GM18951 (cell line): ENCODE results near the gene RNH1.

ENCODE experiments used
- POLR2A ChIP-seq: IDR thresholded peaks from 4 replicates; pipeline ENCODE4 v1.6.1; 2011; ENCODE audit warnings: mild to moderate bottlenecking; ENCODE audit not compliant: insufficient read length, insufficient read depth; ENCODE audit errors: extremely low read depth
- in situ Hi-C: fragments of 300-500 bp; cut with MboI; formaldehyde crosslinking; loops from one replicate; pipeline ENCODE4 v1.12.0; 2022; ENCODE audit warnings: low sequenced_read_pairs, mixed read lengths, inconsistent platforms; ENCODE audit not compliant: unreplicated experiment

The RNH1 gene

DNA sequence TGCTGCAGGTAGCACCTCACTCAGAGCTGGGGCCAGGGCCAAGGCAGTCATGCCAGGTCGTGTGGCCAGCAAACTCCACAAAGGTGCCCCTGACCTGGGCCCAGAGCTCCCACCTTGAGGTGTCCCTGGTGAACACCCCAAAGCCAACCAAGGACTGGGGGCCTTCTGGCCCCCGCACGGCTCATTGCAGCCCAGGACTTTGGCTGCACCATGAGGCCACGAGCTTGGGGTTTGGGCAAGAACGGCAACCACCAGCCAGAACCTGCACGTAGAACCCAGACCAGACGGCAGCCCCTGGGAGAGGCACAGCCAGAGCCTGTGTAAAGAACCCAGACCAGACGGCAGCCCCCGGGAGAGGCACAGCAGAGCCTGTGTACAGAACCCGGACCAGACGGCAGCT is 38.1 kb upstream of the RNH1 start:
- no peak for TF ChIP-seq POLR2A
- in situ Hi-C loops, result no loop called here

DNA sequence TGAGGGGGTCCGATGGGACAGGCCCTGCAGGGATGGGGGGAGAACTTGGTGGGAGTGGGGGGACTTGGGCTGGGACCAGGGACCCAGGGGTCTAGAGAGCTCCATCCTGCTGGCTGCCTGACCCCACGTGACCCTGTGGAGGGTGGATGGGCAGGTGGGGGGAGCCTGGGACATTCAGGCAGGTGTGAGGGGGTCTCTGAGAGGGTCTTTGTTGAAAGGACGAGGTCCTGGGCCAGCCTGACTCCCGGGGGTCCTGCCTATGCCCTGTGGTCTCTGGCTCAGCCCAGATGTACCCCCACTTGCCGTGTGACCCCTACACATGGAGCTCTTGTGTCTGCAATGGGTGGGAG is 37.8 kb upstream of the RNH1 start:
- no peak for TF ChIP-seq POLR2A
- in situ Hi-C loops, result no loop called here

DNA sequence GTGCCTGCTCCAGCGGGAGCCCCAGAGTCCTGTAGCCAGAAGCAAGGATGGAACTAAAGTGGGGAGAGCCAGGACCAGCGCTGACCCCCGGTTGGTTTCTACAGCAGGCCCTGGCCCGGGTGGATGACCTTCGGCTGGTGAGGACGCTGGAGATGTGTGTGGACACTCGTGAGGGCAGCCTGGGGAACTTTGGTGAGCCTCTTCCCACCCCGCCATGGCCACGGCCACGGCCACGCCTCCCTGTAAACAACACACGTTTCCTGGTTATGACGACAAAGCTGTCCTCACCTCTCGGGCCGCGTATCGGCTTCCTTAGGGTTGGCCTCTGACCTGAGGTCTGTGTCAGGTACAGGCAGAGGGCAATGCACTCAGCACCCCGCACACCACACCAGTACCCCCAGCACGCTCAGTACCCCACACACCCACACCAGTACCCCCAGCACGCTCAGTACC is 34.4 kb upstream of the RNH1 start:
- TF ChIP-seq POLR2A, result no peak
- in situ Hi-C loops, result no loop called here

DNA sequence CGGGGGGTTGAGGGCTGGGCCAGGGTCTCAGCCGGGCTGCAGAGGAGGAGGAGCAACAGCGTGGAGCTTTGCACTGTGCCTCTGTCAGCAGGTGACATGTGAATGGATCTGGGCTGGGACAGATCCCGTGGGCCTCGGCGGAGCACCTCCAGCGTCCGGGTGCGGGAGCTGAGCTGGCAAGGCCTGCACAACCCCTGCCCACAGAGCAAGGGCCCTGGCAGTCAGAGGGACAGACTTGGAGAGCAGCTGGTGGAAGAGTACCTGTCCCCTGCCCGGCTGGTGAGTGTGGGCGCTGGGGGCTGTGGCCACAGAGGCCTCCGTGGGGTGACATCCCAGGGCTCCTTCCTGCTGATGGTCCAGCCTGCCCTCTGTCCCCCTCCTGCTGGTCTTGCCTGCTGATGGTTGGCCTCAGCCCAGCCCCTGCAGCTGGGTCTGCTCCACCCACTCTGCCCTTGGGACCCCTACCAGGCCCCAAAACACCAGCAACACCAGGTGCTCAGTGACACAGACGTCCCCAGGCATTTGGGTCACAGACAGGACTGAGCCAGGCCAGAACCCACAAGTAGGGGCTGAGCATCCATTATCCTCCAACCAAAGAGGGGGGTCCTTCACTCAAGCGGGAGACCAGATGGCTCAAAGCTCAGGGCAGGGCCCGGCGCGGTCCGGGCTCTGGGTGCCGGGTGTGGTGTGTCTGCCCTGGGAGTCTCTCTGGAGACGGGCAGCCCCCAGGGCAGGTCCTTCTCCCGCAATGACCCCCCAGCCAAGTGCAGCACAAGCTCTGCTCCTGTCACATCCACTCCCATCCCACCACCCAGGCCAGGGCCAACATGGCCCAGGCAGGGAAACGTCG is 33.8 kb upstream of the RNH1 start:
- in situ Hi-C loops, result no loop called here
- no peak for TF ChIP-seq POLR2A

DNA sequence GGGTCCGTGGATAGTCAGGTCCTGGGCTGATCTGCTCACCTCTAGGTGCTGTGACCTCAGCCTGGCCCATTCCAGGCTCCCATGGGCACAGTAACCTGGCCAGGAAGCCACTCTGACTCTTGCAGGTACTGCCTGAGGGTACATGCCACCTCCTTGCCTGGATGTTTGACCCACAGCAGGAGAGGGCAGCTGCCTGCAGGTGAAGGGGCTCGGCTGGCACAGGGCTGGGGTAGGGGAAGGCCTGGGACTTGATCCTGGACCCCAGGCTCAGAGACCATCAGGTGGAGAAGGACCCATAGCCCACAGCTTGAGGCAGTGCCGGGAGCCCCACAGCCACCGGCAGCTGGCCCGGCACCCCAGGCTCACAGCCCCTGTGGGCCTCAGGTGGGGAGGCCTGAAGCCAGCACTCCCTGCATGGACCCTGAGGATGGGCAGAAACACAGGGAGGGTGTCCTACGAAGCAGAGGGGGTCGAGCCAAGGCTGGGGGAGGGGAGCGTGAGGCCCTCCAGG is 33.0 kb upstream of the RNH1 start:
- TF ChIP-seq POLR2A, result no peak
- in situ Hi-C loops, result no loop called here

DNA sequence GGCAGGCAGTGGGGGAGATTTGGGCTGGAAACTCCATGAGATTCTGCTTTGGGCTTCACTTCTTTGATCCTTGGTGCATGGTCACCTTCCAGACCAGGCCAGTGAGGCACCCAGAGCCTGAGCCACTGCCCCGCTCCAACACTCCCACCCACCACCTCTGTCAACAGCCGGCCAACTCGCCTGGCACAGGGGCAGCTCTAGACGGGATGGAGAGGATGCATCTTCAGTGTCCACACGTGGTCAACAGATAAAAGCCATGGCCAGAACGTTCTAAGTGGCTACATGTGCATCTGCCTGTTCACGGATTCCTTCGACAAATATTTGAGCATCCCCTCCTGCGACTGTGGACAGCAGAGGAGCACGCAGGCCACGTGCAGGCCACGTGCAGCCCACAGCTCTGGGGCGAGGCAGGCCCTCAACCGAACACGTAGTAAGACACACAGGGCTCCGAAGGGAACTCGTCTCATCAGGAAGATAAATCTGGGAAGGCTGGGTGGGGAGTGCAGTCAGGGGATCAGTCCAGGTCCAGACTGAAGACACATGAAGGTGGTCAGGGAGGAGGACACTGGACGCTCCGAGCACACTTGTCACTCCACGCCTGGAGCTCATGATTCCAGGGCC is 31.5 kb upstream of the RNH1 start:
- in situ Hi-C loops, result no loop called here

DNA sequence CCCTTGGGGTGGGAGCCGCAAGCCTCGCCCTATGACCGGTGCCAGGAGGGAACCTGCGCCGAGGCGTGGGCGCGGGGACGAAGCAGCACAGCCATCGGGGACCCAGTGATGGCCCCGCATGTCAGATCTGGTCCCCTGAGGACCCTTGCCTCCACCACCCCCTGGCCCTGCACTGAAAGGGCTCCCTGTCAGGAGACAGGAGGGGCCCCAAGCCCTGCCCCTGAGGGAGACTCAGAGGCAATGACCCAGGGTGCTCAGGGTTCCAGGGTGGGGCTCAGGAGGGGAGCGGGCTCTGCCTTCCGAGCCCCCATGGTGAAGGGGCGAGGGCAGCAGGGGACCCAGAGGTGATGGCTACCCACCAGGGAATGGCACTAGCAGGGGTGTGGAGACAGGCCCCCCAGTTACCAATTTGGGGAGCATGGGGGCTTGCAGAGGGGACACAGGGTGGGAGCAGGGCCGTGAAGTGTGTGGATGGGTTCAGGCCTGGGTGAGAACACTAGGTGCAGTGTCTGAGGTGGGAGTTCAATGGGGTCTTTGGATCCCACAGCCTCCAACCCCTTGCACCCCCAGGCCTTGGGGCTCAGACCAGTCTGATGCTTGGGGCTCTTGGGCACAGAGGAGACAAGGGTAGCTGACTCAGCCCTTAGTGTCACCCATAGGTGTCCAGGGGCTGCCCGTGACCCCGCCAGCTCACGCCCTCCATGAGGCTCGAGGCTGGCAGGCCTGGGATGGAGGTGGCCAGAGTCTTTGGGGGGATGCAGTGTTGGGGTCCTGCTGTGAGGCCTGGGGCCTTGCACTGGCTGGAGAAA is 30.8 kb upstream of the RNH1 start:
- in situ Hi-C loops, result no loop called here

More for the DNA sequence above, 31.5 kb upstream of the RNH1 start:
- no peak for TF ChIP-seq POLR2A

DNA sequence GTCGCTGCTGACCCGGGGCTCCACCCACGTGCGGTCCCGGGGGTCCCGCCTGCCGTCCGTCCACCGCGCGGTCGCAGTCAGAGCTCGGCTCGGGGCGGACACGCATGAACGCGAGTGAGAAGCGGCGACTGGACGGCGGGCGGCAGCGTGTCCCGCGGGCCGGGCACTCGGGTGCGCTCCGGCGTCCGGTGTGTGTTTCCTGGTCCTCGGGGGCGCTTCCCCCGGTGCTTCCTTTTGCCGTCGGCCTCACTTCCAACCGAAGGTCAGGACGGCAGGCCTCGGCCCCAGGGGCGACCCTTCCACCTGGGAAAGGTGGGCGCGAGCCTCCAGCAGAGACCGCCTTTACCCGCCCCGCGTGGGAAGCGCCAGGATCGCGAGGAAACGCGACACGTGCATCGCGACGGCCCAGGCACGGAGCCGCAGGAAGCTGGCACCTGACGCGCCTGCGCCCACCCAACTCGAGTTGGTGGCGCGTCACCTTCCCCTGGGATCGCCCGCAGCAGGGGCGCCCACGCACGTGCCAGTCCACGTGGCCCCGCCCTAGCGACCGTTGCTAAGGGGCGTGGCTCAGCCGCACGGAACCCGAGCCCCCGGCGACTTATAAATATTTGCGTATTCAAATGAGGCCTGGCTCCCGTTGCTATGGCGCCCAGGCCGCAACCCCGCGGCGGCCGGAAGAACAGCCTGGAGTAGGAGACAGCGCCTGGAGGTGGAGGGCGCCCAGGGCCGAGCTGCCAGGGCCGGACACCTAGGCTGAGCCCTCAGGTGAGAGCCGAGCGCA is 30.0 kb upstream of the RNH1 start, which contains the start of gene LRRC56:
Gene LRRC56, plus strand, starts transcription at position 687 of the 781 bp plus-strand sequence. CDS start 3,158 bp downstream, outside the sequence.
- in situ Hi-C loops, result no loop called here
- peak; percentile 65 for TF ChIP-seq POLR2A

More for the DNA sequence above, 30.8 kb upstream of the RNH1 start:
- TF ChIP-seq POLR2A, result no peak

DNA sequence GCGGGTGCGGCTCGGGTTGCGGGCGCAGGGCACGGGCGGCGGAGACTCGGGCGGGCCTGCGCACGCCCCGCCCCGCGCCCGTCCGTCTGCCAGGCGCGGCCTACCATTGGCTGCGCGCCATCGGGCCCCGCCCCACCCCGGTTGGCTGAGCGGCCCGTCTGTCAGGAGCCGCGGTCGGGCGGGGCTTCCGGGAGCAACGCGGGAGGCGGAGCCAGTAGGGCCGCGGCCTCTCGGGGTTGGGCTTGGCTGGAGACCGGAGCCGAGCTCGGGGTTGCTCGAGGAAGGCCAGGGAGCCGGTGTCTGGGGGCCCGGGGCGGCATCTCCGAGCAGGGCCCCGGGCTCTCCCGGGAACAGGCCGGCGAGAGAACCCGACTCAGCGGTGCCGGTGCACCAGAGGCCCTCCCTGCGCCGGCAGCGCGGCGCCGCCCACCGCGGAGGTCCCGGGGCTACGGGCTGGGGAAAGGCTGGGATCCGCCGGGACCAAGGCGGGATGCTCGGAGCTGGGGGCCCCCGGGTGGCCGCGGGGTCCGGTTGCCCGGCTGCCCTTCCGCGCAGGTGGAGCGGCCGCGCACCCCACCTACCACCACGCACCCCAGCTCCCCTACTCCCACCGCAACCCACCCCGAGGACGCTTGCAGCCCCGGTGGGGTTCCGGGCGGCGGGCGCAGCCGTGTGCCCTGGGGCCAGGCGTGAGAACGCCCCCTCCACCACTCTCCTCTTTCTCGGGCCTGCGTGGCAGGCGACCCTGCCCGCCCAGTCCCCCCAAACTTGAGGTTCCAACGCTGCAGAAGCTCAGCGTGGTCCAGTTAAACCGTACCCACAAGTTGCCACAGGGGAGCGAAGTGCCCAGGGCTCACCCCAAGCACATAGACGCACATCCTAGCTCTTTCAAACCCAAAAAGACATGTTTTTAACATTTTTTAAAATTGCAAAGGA is 28.7 kb upstream of the RNH1 start, which contains the start of gene HRAS:
Gene HRAS, minus strand, starts transcription at position 58 of the 936 bp plus-strand sequence.
- peak; percentile 93 for TF ChIP-seq POLR2A
- in situ Hi-C loops, result no loop called here

DNA sequence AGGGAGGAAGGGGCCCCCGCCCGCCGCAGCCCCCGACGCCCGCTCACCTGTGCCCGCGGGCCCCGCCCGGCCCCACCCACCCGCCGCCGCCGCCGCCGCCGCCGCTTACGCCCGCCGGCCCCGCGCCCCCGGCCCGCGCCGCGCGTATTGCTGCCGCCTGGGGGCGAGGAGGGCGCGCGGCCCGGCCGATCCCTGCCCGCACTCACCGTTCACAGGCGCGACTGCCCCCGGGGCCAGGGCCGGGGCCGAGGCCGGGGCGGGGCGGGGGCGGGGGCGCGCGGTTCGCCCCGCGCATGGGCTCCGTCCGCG is 28.1 kb upstream of the RNH1 start:
- no peak for TF ChIP-seq POLR2A
- in situ Hi-C loops, result no loop called here

DNA sequence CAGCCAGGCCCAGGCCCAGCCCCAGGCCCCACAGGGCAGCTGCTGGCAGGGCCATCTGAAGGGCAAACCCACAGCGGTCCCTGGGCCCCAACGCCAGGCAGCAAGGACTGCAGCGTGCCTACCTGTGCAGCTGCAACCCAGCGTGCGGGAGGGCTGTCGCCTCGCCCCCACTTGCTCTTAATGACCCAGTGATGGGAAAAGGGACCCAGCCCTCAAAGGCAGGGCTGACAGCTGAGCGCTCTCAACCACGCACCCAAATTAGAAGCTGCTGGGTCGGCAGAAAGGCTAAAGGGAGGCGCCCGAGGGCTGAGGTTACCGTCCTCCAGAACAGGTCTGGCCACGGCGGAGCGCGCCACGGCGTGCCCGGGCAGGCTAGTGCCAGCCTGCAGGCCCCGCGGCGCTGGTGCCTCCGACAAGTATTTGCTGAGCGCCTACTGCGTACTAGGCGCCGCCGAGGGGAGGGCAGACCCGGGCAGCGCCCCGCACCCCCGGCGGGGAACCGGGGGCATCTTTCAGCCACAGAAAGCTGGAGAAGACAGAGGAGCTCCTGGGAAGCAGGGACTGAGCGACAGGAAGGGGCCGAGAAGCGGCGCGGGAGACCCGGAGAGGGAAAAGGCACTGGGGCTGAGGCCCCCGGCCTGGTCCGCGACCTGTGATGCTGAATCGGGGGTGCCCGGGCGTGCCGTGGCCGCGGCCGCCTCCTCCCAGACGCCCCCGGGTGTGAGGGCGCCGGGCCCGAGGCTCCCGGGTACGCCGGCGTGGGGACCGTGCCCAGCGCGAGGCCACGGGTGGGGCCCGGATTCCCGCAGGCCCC is 27.6 kb upstream of the RNH1 start:
- in situ Hi-C loops, result no loop called here
- no peak for TF ChIP-seq POLR2A
